Erythroblast (primary cell): Measurements from ENCODE around the gene DUSP6.

ENCODE experiments used
- DNase-seq, 2 experiments: peaks; one replicate each; lab custom pipeline; 2025; lab: John Stamatoyannopoulos, UW
- GATA1 ChIP-seq: IDR thresholded peaks from 2 replicates; pipeline ENCODE4 v1.6.1; 2011; ENCODE audit warnings: low read depth, mild to moderate bottlenecking, control low read depth, low read length, moderate library complexity
- POLR2A ChIP-seq: IDR thresholded peaks from 2 replicates; pipeline ENCODE4 v1.6.1; 2011; ENCODE audit warnings: mild to moderate bottlenecking, low read length

The DUSP6 gene

GRCh38 chr12:89351489-89352241, 636 bp downstream of the DUSP6 start:
- DNase-seq = peak; percentile 70 to 77
- TF ChIP-seq POLR2A = no peak
- TF ChIP-seq GATA1 = no peak

DNA sequence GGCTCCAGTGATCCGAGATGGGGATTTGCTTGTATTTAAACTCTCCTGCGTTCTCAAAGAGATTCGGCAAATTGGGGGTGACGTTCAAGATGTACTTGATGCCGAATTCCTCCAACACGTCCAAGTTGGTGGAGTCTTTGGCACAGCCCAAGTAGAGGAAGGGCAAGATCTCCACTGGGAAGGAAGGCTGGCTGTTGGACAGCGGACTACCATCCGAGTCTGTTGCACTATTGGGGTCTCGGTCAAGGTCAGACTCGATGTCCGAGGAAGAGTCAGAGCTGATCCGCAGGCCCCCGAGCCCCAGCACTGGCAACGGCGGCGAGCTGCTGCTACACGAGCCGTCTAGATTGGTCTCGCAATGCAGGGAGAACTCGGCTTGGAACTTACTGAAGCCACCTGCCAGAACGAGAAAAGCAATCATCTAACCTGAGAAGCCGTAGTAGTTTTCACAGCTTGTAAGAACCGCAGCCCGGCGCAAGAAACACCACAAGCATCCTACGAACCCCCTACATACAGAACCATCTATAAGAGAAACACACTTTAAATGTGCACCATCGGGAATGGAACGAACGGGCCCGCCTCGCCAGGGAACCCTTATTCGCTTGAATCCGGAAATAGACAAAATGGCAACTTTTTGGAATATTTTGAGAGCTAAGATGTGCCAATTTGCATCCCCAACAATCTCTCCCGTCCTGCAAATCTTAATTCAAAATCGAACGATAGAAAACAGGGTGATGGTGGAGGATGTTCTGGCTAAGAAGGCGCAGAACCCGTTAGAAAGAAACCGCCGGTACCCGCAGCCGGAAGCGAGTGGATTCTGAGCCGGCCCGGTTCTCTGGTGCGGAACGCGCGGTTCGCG, 1.4 kb downstream of the DUSP6 start:
- TF ChIP-seq GATA1 (no peak), POLR2A (no peak)
- peak; percentile 42 to 61 for DNase-seq

DNA sequence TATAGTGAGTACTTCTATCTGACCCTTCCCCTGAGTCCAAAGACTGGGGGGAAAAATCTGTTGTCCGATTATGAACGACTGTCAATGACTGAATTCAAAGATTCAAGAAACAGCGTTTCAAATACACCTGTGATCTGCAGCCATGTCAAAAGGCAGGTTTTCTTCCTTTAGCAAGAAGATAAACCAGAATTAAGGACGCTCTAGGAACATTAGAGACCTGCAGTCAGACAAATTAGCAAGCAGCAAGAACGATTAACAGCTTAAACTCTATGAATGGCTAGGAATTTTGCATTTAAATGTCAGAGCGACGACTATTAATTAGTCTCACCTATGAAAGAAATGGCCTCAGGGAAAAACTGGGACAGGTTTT, 2.1 kb downstream of the DUSP6 start:
- no peak for TF ChIP-seq POLR2A

DNA sequence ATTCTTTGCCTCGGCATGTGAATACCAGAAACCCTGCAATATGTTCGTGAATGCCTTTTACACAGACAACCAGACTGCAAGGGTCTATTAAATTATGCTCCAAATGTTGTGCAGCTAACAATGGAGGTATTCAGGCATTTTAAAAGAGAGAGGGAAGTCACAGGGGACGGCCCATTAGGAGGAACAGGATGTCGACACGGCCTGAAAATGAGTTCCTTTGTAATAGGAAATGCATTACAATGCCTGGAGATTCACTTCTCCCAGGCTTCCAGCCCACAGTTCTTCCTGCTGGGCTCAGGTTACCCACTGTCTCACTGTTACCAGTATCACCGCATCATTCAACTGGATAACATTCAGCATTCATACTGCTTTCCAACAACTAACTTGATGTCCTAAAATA, 2.5 kb downstream of the DUSP6 start:
- TF ChIP-seq POLR2A (no peak), GATA1 (no peak)
- DNase-seq = peak in 1 of 2 experiments; percentile 26

More for the DNA sequence above, 2.1 kb downstream of the DUSP6 start:
- no peak for DNase-seq

DNA sequence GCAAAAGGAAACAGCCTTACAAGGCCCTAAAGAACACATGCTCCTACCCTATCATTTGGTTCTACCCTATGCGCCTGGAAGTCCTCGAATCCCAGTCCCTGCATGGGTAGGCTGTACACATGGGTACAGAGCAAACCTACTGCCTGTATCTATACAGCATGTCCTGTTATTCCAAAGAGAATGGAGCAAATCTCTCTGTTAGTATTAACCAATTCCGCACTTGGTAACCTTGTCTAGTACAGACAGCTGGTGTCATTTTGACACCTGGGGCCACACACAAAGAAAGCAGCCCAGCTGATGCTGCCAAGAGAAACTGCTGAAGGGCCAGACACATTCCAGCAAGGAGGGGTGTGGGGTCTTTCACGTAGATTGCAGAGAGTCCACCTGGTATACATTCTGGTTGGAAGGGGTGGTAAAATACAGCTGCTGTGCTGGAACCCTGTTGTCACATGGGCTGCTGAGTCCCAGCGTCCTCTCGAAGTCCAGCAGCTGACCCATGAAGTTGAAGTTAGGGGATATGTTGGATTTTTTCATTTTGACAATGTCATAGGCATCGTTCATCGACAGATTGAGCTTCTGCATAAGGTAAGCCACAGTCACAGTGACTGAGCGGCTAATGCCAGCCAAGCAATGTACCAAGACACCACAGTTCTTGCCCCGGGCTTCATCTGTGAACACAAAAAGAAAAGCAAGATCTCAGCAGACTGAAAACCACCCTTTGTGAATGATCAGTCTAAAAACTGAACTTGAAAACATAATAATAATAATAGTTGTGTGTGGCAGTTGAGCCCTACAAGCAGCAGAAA, 3.2 kb downstream of the DUSP6 start:
- DNase-seq = peak in 1 of 2 experiments; percentile 18

GRCh38 chr12:89347325-89347829, 4.9 kb downstream of the DUSP6 start:
- no peak for DNase-seq
- TF ChIP-seq POLR2A (no peak), GATA1 (no peak)

More for the DNA sequence above, 3.2 kb downstream of the DUSP6 start:
- TF ChIP-seq GATA1 (no peak), POLR2A (no peak)

DNA sequence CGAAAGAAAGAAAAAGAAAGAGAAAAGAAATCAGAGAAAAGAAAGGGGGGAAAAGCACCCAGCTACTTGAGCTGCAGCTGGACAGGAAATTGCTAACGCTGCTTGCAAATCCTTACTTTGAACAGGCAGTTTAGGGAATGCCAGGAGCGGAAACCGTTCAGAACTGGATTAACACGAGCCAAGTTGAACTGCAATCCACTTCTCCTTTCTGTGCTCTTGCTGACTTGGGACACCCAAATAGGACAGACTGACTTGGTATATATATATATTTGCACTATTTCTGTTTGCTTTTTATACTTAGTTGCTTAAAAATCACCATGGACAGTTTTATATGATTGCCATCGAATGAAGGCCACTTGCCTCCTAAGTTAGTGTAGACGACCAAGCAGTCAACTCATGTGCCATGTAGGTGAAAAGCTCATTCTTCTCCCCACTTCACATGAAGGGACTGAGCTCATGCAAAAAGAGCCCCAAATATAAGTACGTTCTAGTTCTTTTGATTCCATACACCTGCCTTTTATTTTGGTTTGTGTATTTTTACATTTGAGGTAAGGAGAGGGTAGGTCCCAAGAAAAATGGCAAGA, 5.5 kb downstream of the DUSP6 start:
- peak in 1 of 2 experiments; percentile 25 for DNase-seq
- TF ChIP-seq POLR2A = no peak
- TF ChIP-seq GATA1 = no peak

GRCh38 chr12:89345830-89346740, 6.2 kb downstream of the DUSP6 start:
- peak; percentile 48 to 53 for DNase-seq
- TF ChIP-seq GATA1 (no peak), POLR2A (no peak)

DNA sequence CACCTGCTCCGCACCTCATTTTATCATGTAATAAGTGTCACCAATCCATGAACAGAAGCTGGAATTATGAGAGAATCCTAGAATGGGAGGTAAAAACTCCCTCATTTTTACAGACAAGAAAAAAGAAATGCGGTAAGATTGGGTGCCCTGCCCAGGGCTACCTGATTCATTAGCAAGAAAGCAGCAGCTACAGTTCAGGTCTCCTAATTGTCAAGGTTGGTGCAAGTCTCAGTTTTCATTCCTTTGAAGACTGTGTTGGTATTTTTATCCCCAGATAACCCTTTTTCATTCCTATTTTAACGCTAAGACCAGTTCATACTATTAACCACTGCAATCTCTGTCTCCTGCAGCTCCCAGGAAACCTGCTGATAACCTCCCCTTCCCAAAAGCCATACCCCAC, 6.9 kb downstream of the DUSP6 start:
- TF ChIP-seq POLR2A (no peak), GATA1 (no peak)
- no peak for DNase-seq

DNA sequence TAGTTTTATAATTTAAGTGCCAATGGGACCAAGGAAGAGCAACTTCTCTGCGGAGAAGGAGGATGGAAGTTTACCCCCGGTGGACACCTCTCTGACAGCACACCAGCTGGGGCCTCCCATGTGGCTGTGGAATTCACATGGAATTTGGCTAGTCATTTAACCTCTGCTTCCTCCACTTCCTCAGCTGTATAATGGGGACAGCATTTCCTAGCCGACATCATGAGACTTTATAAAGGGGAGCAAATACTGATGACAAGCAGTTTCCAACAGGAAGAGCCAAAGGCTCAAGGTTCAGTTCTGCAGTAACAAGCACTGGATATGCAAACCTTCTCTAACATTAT, 7.5 kb downstream of the DUSP6 start:
- TF ChIP-seq POLR2A (no peak), GATA1 (no peak)
- DNase-seq = no peak

GRCh38 chr12:89344043-89344861, 8.0 kb downstream of the DUSP6 start:
- TF ChIP-seq POLR2A (no peak), GATA1 (no peak)
- DNase-seq = no peak
